HG02759 (cell line): ENCODE results near the gene ADAM12.

Experiments used
- ATAC-seq: cut with Tn5 transposase; IDR thresholded peaks from one replicate; pipeline ENCODE4 v1.9.1; 2021; ENCODE audit warnings: mild to moderate bottlenecking, moderate library complexity; ENCODE audit not compliant: unreplicated experiment

The ADAM12 gene

DNA sequence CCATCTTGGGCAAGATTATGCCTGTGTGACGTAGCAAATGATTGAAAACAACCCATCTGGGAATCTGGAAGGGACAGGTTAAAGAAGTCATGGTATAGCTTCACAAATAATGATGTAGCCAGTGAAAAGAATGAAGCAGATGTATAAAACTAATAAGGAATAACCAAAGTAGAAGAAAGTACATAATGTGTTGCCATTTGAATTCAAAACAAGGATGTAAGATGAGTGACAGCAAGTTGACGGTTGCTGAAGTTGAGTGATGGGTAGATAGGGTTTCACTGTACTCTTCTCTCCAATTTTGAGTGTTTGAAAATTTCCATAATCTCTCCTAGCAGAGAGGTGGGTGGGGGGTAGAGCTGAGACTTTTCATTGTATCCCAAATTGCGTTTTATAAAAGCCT, 358.3 kb downstream of the ADAM12 start:
- no peak for ATAC-seq

DNA sequence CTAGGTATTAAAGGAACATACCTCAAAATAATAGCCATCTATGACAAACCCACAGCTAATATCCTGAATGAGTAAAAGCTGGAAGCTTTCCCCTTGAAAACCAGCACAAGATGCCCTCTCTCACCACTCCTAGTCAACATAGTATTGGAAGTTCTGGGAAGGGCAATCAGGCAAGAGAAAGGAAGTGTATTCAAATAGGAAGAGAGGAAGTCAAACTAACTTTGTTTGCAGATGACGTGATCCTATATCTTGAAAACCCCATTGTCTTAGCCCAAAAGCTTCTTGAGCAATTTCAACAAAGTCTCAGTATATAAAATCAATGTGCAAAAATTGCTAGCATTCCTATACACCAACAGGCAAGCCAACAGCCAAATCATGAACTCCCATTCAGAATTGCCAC, 360.6 kb downstream of the ADAM12 start:
- ATAC-seq, result no peak

- ATAC-seq, result no peak
Measured at GRCh38 chr10:126022841-126023240, 365.4 kb downstream of the ADAM12 start.

DNA sequence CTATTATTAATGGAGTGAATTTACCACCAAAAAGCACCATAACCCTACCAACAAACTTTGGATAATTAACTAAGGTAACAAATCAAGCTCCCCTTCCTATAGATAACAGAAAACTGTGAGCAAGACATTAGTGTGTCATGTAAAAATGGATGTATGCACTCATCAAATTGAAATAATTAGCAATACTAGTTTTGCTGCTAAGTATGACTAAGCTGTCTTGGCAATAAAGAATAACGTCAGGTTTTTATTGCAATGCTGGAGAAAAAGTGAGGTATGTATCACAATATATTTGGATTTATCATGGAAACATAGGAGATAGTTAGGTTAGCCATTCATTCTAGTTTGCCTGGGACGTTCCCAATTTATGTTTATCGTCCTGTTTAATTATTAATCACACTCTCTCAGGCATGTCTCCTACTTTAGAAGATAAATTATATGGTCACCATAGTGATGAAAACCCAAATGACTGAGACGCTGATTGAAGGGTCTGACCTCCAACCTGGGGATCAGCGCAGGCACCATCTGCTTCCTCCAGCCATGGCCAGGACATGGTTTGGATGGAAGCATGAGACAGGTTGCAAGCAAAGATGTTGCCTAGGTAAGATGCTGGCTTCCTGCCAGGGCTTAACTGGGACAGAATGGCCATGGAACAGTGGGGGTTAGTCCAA, 366.3 kb downstream of the ADAM12 start:
- no peak for ATAC-seq

DNA sequence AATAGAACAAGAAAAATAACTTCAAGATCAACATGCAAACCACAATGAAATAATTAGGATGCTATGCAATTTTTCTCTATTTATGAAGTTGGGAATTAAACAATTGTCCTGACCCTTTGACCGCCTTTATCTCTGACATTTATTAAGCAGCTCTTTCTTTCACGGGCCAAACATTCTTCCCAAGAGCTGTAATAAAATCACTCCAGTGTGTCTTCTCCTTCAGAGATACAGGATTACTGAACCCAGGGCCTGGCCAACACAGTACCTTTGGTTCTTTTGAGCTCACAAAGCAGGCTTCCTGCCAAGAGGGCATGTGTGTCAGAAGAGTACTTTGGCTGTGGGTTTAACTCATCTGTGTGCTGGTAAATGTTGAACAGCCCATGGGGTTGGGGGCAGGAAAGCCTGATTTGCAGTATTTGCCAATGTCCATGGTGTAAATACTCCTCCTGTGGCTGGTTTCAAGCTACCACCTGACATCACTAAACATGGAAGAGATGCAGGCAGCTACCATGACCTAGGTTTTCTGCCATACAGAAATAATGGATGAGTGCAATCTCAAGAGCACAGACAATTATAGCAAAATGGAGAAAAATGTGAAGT, 370.2 kb downstream of the ADAM12 start:
- no peak for ATAC-seq

- no peak for ATAC-seq
Measured at GRCh38 chr10:126016882-126017281, 371.4 kb downstream of the ADAM12 start.

- ATAC-seq, result no peak
Measured at GRCh38 chr10:126016156-126016805, 372.0 kb downstream of the ADAM12 start.

DNA sequence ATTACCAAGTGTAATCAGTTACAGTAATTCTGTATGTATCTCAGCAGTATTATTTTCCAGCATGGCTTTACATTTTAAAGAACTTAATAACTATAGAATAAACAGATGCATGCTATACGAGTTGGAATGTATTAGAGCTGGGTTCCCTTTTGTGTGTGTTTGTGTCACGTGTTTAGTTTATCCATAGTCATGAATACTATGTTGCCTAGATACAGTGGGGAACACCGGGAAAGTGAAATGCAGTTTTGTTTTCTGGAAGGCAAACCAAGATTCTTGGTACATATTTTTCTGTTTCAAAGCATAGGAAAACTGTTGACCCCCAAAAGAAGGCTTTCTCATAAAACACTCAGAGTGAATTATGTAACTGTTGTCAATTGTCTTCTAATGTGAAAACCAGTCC, 372.9 kb downstream of the ADAM12 start:
- no peak for ATAC-seq

GRCh38 chr10:126014309-126014708, 374.0 kb downstream of the ADAM12 start:
- ATAC-seq, result no peak

DNA sequence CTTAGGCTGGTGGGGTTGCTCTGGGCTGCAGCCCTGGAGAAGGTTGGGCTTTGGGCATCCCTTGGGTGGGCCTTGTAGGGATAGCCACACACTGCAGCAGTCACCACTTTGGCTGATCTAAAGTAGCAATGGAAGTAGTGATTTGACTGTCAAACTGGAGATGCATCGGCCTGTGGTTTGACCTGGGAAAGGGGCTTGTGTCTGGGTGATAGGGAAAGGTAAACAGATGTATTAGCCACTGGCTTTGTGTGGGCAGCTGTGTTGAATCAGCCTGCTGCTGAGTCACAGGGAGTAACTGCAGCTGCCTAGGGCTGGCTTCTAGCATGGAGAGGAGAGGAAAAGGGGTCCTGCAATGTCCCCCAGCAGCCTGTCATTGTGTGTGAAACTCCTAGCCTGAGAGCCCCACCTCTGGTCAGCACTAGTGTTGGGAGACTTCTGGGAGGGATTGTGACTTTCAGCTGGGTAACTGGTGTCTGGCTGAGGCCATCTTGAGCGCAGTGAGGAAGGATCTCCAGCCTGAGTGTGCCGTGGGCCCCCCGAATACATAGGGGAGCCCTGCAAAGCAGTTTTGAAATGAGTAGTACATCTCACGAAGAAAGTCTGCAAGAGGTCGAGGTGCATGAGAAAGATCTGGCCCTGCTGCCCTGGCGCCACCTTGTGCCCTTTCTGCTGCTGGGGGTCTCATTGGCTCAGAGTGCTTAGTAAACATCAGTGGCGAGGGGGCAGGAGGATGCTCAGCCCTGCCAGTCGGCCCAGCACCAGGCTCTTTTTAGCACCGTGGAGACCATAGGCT, 374.6 kb downstream of the ADAM12 start:
- peak; percentile 78 for ATAC-seq

DNA sequence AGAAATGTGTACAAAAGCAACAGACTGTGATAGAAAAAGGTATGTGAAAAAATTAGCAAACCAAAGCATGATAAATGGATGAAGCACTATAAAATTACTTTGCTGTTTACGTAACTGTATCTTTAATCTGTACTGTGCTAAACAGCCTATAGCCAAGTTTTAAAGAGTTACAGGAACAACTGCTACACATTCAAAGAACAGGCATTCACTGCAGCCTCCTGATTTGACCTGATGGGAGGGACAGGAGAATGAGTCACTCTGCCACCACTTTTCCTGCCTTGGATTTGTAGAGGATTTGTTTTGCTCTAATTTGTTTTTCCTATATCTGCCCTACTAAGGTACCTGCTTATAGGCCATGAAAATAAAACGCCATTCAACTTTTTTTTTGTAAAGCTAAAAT, 375.8 kb downstream of the ADAM12 start:
- no peak for ATAC-seq

- ATAC-seq, result no peak
Measured at GRCh38 chr10:126011995-126012394, 376.3 kb downstream of the ADAM12 start.

- no peak for ATAC-seq
Measured at GRCh38 chr10:126009650-126010049, 378.6 kb downstream of the ADAM12 start.

GRCh38 chr10:126006906-126007305, 381.4 kb downstream of the ADAM12 start:
- ATAC-seq, result no peak

- ATAC-seq, result no peak
Measured at GRCh38 chr10:126006264-126006663, 382.0 kb downstream of the ADAM12 start.

GRCh38 chr10:126004752-126005151, 383.5 kb downstream of the ADAM12 start:
- ATAC-seq, result no peak

GRCh38 chr10:126001576-126001975, 386.7 kb downstream of the ADAM12 start:
- ATAC-seq, result no peak

- ATAC-seq, result no peak
Measured at GRCh38 chr10:125999694-126000093, 388.6 kb downstream of the ADAM12 start.

DNA sequence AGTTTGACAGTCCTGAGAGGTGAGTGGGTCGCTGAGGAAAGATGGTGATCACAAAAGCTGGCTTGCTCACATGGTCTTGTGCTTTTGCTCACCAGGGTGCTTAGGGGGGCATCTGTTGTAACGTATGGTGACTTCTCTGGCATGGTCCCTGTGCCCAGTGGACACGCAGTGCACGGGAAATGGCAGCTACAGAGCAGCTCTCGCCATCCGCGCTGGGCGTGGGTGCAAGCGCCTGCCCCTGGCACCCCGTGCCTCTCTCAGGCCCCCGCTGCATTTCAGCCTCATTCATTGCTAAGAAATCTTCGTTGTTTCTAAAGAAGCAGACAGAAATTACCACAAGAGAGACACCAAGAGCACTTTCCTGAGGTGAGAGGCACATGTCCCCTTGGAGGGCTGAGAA, 390.7 kb downstream of the ADAM12 start:
- ATAC-seq, result no peak

DNA sequence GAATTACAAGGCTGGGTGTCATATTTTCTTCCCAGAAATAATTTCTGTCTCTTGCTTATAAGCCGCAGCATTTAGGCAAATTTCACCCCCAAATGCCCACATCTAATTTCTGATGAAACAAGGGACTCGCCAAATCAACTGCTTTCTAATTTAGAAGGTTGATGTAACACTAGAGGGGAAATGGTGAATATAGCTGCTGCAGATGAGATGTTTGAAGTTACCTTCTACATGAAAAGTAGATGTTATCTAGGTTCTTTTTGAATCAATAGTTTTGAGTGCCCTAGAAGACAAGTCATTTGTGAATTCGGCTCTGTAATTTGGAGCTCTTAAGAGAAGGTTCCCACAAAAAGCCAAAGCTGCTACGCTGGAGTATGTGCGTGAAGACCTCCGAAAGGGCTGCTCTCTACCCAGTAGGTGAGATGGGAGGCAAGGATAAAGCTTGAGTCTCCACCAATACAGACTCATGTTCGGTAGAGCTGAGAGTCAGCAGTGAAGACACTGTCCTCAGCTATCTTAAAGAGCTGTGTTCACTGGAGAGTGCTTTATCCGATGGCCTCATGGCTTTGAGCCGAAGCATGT, 392.5 kb downstream of the ADAM12 start:
- ATAC-seq, result no peak

GRCh38 chr10:125994601-125995000, 393.7 kb downstream of the ADAM12 start:
- no peak for ATAC-seq
